CD4-positive, alpha-beta T cell treated with Interleukin-10 for 1 hour (primary cell): ENCODE data around the gene TSHR.
"Not testable (repeated sequence)": the region's sequence is repeated elsewhere in the genome, so short reads cannot be mapped to it uniquely, and the experiment has no call there.

Experiments
- DNase-seq: peaks from one replicate; pipeline ENCODE4 v3.0.0-alpha.2; 2020

TSHR gene

GRCh38 chr14:81091139-81091538 is 135.7 kb downstream of the TSHR start:
- no peak for DNase-seq

DNA sequence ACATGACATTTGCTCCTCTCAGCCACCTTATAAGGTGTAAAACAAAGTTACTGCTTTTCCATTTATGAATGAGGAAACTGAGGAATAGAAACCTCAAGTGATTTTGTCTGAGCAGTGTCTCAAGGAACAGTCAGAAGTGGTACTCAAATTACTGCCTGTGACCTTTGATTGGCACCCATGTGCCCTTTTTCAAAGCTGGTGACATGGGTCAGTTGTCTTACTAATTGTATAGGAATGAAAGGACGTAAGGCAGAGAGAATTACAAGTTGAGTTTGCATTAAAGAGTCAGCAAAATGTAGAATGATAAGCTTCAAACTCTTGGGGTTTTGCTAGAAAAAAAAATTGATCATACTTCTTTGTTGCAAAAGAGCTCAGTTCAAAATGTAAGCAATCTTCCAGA is 136.2 kb downstream of the TSHR start:
- no peak for DNase-seq

DNA sequence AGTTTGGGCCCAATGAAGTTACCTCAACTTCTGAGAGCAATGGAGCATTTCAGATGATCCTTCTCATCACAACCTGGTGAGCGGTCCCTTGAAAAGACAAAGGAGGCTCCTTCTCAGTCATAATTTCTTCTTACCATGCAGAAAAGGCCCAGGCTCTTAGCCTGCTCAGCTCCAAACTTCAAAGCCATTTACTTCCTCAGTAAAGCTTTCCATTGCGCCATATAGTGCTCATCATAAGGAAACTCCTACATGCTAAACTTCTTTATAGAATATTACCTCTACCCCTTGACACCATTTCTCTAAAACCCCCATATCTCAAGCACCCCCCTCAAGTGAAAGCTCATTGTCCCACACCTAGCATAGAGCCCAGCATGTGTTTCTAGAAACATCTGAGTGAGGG is 138.2 kb downstream of the TSHR start:
- DNase-seq = no peak

DNA sequence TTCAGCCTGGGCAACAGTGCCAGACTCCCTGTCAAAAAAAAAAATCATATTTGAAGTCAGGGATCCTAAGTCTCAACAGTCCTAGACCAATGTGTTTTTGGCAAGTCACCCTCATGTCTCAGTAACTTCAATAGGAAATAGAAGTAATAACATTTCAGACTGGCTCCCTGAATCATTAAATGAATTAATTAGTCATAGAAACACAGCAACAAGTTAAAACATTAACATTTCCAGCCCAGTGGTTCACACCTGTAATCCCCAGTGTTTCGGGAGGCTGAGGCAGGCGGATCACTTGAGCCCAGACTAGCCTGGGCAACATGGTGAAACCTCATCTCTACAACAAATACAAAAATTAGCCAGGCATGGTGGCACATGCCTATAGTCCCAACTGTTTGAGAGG is 140.1 kb downstream of the TSHR start:
- no peak for DNase-seq

DNA sequence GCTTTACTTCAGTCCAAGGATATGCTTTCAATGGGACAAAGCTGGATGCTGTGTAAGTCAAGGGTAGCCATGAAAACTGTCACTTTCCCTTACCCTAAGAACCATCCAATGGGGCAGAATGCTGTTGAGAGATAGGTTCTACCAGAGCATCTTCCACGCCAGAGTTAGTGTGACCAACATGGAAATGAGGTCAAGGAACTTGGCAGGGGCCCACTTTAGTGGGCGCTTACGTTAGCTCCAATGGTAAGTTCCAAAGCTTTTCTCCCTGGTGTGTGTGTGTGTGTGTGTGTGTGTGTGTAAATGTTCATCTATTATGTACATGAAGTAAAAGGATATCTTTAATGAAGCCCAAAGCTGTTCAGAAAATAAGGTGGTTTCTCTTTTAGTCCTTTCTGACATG is 141.2 kb downstream of the TSHR start:
- DNase-seq = no peak

- no peak for DNase-seq
These were observed 146.8 kb downstream of the TSHR start for GRCh38 chr14:81102217-81102616.

GRCh38 chr14:81103443-81103842 is 148.0 kb downstream of the TSHR start:
- no peak for DNase-seq

DNA sequence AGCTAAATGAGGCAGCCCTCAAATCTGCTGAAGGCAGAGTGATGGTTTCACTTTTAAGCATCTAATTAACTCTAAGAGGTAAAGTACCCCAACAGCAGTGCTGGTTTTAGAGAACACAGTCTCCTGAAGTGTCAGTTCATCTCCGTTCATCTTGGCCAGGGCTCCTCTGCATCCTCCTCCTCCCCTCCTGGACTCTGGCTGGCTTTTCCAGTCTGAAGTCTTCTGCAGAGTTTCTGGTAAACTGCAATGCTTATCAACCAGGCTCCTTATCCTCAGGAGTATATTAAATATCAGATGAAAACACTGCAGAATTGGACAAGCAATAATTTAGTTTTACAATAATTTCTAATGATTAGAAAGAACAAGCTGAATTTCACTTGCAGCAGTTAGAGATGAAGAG is 150.0 kb downstream of the TSHR start:
- no peak for DNase-seq

DNA sequence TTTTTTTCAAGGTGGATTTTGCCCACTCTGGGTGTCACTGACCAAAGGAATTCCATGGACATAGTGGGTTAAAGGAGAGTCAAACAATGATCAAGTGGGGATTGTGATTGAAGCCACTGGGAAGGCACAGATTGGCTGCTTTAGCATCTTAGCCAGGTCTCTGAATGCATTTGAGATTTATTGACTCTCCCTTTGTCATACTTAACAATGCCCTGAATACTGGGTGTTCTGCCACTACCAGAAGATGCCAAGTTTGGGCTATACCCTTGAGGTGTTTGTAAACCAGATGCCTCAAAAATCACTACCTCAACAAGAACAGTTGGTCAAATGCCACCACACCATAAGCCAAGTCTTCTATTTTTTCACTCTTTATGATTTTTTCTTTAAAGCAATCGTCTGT is 150.5 kb downstream of the TSHR start:
- DNase-seq = no peak

GRCh38 chr14:81110186-81110585 is 154.8 kb downstream of the TSHR start:
- DNase-seq = no peak

DNA sequence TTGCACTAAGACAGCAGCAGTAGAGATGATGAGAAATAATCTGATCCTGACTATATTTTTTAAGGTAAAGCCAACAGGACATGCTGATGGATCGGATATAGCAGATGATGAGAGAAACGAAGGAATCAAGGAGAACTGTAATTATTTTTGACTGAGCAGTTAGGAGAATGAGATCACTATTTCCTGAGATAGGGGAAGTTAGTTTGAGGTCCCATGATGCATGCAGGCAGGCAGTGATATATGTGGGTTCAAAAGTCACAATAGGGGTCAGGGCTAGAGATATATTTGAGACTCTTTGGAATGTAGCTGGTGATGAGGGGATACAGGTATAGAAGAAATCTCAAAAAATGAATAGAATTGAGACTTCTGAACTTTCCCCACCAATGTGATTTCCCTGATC is 157.8 kb downstream of the TSHR start:
- DNase-seq = no peak

DNA sequence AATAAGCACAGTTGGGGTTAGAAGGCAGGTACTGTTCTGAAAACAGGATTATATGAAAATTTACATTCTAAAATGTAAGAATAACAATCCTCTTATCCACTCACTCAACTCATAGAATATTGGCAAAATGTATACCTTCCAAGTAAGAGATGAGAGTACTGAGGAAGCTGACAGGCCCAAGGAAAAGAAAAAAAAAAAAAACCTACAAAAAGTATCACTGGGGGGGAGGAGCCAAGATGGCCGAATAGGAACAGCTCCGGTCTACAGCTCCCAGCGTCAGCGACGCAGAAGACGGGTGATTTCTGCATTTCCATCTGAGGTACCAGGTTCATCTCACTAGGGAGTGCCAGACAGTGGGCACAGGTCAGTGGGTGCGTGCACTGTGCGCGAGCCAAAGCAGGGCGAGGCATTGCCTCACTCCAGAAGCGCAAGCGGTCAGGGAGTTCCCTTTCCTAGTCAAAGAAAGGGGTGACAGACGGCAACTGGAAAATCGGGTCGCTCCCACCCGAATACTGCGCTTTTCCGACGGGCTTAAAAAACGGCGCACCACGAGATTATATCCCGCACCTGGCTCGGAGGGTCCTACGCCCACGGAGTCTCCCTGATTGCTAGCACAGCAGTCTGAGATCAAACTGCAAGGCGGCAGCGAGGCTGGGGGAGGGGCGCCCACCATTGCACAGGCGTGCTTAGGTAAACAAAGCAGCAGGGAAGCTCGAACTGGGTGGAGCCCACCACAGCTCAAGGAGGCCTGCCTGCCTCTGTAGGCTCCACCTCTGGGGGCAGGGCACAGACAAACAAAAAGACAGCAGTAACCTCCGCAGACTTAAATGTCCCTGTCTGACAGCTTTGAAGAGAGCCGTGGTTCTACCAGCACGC is 158.8 kb downstream of the TSHR start:
- DNase-seq = not testable (repeated sequence)

- DNase-seq = no peak
These were observed 165.1 kb downstream of the TSHR start for GRCh38 chr14:81120501-81120900.

DNA sequence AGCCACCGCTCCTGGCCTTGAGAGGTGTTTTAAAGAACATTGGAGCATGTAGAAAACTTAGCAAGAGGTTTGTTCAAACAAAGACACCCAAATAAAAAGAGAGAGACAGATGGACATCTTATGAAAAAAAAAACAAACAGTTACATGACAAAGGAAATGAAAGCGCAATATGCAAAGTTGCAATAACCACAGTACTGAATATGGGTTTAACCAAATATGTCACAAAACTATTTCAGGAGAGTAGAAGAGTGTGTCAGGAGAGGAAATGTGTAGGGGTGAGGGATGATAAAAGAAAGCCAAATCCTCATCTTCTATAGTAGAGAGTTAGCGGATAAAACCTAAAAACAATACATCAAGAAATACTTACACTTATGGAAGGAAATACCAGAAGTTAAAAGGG is 166.9 kb downstream of the TSHR start:
- no peak for DNase-seq

- DNase-seq = no peak
These were observed 168.4 kb downstream of the TSHR start for GRCh38 chr14:81123811-81124210.

GRCh38 chr14:81125536-81125935 is 170.1 kb downstream of the TSHR start:
- DNase-seq = no peak

DNA sequence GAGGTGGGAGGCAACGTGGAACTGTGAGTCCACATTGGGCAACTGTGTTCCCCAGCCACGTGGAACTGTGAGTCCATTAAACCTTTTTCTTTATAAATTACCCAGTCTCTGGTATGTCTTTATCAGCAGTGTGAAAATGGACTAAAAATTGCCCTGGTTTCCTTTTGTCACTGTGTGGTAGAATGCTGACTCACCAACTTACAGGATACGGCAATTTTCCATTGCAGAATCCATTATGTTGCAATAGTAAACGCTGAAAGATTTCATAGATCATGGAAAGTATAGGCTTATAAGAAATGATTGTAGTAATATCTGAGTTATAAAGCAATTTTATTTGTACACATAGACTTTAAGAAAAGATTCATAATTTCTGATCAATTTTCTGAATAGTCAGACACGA is 172.4 kb downstream of the TSHR start:
- no peak for DNase-seq

- DNase-seq = no peak
These were observed 173.8 kb downstream of the TSHR start for GRCh38 chr14:81129242-81129641.

DNA sequence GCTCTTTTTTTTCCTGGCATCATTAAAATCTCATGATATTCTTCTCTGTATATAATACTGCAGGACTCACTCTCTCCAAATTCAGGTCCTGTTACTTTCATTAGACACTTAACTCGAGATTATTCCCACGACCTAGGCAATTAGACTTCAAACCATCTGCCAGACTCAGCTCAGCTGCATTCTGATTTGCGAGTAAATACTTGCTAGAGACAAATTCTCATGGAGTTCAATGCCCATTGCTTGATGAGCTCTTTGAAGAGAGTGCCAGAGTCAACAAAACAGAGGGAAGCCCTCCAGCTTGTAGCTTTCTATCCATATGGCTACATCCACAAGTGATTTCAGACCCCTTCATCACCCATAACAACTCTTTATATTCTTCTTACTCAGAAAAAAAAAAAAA is 177.0 kb downstream of the TSHR start:
- DNase-seq = no peak

DNA sequence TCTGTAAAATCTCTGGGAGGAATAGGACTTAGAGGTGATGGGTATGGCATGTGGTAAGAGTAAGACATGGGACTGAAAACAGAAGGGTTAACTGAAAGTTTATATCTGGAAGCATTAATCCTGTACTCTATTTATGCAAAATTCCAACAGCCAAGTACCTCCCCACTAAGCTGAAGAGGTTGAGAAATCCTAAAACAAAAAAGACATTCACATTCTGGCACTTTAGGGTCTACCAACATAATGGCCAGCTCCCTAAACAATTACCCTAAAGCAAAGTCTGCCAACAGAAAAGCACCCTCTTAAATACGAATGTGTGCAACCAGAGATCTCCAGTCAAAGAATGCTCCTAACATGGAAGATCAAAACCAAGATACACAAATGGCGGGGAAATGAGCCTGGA is 178.0 kb downstream of the TSHR start:
- DNase-seq = no peak

- no peak for DNase-seq
These were observed 181.9 kb downstream of the TSHR start for GRCh38 chr14:81137316-81137715.

DNA sequence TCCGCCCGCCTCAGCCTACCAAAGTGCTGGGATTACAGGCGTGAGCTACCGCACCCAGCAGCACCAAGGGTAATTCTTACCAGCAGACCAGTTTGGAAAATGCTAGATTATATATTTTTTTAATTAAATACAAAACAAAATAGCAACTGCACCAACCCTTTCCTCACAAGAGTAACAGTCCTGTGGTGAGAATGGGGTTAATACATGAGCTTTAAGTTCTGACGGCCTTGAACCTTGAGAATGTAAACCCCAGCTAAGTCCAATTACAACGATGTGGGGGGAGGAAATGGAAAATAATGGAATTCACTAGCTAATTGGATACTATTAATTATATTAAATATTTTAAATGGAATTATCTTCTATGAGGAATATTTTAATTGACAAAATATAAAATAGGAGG is 183.0 kb downstream of the TSHR start:
- DNase-seq = no peak

GRCh38 chr14:81141426-81141825 is 186.0 kb downstream of the TSHR start:
- DNase-seq = no peak

- DNase-seq = no peak
These were observed 188.4 kb downstream of the TSHR start for GRCh38 chr14:81143793-81144192.
